Activated CD8-positive, alpha-beta memory T cell treated with anti-CD3 and anti-CD28 coated beads for 48 hours (primary cell): ENCODE data around the gene UGP2.

Experiments
- DNase-seq, 3 experiments: peaks; one replicate each; pipeline ENCODE4 v3.0.0-alpha.2; 2020; ENCODE audit warnings: low read depth in 2 of 3, low spot score in 2 of 3

Gene UGP2

DNA sequence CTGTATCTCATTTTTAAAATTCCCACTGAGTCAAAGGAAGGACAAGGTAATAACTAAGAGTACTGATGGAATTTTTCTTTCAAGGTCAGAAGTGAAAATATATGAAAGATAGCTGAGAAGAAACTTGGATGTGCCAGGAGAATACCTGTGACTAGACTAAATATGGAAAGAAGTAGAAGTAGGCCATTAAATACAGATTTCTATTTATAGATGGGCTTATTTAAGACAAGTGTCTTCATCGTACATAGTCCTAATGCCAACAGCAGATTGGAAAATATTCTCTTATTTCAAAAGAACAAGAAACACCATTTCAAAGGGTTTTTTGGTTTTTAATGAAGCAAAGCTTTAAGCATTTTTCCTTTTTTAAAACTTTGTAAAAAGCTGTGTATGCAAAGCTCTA, 22.0 kb downstream of the UGP2 start:
- DNase-seq = no peak

GRCh38 chr2:63865159-63865799, 23.6 kb downstream of the UGP2 start:
- DNase-seq = no peak

DNA sequence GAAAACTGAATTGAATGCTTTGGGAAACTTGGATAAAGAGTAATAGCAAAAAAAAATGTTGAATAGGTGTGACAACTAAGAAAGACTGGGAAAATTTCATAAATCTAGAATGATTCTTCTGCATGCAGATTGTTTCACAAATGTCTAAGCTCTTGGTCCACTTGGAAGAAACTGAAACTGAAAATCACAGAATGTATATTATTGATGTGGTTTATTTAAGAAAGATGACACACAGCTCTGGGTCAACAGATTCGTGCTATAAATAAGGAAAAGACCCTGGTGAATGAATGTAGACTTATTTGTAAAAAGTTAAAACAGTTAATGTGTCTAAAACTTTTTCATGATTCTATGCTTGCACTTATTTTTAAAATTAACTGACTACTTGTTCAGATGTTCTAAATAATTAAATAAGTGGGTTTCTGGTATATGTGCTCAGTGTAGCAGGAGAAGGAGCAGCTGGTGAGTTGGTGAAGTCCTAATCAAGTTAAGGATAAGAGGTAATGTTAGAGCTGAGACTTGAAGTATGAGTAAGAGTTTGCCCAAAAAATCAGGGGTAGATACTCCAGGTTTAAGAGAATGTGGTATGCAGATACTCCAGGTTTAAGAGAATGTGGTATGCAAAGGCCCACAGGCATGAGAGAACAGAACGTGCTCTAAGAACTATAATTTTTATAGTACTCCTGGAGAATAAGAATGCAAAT, 24.5 kb downstream of the UGP2 start:
- DNase-seq = no peak

- no peak for DNase-seq
Measured at GRCh38 chr2:63870679-63871078, 29.0 kb downstream of the UGP2 start.

- no peak for DNase-seq
Measured at GRCh38 chr2:63871864-63872263, 30.2 kb downstream of the UGP2 start.

GRCh38 chr2:63872571-63873328, 31.1 kb downstream of the UGP2 start:
- no peak for DNase-seq

DNA sequence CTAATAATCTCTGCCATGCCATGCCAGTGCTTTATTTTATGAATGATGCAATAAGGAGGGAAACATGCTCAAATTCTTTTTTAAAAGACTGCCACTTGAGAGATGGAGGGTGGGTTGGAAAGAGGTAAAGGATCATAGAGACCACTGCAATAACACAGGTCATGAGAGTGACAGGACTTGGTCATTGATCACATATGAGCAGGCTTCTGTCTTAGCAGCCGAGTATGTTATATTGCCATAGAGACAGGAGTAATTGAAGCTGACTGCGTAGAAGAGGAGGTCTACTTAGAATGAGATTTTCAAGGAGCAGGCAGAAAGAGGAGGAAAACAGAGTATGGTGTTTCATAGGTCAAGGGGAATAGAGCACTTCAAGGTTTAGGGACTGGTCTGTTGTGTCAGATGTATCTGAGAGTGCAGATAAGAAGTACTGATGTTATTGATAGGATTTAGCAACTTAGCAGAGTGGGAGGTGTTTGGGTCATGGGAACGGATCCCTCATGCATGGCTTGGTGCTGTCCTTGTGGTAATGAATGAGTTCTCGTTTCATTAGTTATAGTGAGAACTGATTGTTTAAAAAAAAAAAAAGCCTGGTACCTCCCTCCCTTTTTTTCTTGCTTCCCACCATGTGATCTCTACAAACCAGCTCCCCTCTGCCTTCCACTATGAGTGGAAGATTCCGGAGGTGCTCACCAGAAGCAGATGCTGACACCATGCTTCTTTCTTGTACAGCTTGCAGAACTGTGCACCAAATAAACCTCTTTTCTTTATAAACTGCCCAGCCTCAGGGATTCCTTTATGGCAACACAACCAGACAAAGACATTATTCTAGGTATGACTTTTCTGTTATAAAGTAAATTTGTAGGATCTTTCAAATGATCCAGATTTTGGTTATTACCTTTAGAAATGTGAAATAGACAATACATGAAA, 32.8 kb downstream of the UGP2 start:
- no peak for DNase-seq

DNA sequence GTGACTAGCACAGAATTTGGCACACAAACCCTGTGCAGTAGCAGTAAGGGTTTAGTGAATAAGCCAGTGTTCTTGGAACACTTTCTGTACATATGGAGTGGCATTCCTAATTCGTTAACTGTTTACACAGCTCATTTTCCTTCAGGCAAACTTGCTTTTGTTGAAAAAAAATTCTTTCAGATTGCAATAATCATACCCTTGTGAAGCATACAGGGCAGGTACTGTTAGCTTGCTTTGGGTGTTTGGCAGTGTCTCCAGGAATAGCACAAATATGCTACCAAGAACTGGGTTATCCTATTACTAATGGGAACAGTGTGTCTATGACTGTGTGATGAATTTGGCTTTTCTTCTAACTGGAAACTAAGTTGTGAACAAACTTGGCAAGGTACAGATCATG, 33.4 kb downstream of the UGP2 start:
- DNase-seq = no peak

DNA sequence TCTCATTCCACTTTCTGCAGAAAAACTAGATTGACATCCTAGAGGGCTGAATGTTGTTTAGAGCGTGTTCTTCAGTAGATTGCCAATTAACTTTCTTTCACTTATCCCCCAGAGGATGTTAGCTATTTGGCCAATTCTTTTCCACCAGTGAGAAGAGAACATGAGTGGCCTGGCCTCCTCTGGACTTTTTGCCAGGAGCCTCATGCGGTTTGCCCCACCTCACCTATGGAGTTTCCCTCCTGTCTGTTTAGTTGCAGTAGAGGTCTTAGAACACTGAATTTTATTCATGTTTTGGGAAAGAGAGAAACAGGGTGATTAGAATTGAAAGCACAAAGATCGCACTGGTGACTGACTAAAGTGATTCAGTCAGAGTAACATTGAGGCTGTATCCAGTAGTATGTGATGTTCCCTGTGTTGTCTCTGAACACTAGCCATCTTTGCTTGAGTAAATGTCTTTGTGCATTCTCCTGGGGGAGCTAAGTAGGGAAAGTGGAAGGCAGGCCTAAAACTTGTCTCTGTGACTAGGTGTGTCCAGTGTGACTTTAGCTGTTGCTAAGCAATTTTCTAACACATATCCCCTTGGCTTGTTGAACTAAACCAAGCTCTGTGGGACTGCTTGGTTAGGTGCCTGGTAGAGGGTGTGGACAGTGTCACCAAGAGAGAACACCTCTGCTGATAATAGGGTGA, 34.0 kb downstream of the UGP2 start:
- no peak for DNase-seq

DNA sequence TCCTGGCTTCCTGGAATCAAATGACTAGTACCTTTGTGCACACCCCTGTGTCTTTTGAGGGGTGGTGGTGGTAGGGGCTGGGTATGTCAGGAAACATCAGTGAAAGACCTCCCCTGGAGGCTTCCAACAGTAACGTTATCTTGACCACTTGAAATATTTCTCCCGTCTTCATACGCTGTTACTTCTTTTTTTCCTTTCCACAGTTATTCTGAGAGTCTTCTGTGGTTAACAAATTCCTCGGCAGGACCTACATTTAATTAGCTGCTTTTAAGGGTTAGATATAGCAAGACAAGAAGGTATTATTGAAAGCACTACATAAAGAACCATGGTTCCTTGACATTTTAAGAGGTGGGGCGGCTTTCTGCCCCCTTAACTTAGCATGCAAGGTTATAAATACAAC, 34.6 kb downstream of the UGP2 start:
- DNase-seq = no peak

- no peak for DNase-seq
Measured at GRCh38 chr2:63878486-63878885, 36.8 kb downstream of the UGP2 start.

- no peak for DNase-seq
Measured at GRCh38 chr2:63879876-63880433, 38.3 kb downstream of the UGP2 start.

DNA sequence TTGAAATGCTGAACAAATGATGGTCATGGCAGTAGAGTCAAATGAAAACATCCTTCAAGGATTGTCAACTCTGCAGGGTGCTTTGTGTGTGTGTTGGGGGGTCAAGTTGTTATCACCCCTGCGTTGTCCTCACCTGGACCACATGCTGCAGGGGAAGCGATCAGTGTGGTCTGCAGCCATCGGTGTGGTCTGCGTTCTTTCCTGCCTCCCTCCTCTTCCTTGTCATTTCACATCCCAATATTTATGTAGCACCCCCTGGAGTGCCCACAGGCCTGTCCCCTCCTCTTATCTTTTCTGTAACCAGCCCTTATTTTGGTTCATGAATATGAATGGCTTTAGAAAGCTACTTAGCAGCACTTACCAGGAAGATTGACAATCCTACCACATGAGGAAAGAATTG, 38.9 kb downstream of the UGP2 start:
- no peak for DNase-seq

- no peak for DNase-seq
Measured at GRCh38 chr2:63881205-63881604, 39.5 kb downstream of the UGP2 start.

- no peak for DNase-seq
Measured at GRCh38 chr2:63882395-63883105, 40.9 kb downstream of the UGP2 start.

- no peak for DNase-seq
Measured at GRCh38 chr2:63886445-63886844, 44.7 kb downstream of the UGP2 start.

GRCh38 chr2:63888053-63888452, 46.4 kb downstream of the UGP2 start:
- no peak for DNase-seq

GRCh38 chr2:63888490-63889402, 47.0 kb downstream of the UGP2 start:
- no peak for DNase-seq

GRCh38 chr2:63890678-63891077, 49.0 kb downstream of the UGP2 start:
- no peak for DNase-seq
